GM12892 (cell line): ENCODE data around the gene SLC6A4.

ENCODE experiments used
- DNase-seq: peaks from one replicate; pipeline ENCODE4 v3.0.0; 2011; ENCODE audit not compliant: insufficient read length
- FAIRE-seq: peaks from 2 replicates; lab custom pipeline; 2011; peaks lifted over from hg19 to GRCh38; lab: Jason Lieb, UNC
- POLR2A ChIP-seq: IDR thresholded peaks from 2 replicates; pipeline ENCODE4 v1.6.1; 2011; ENCODE audit warnings: low read depth, low read length, control low read depth
- POLR2AphosphoS5 ChIP-seq: IDR thresholded peaks from 2 replicates; pipeline ENCODE4 v1.6.1; 2011; ENCODE audit warnings: low read depth, low read length, control low read depth
- TAF1 ChIP-seq: IDR thresholded peaks from 2 replicates; pipeline ENCODE4 v1.6.1; 2011; ENCODE audit warnings: low read depth, mild to moderate bottlenecking, control low read depth, low read length, borderline replicate concordance

The SLC6A4 gene

GRCh38 chr17:30188211-30188939 is 47.1 kb downstream of the SLC6A4 start:
- DNase-seq (no peak), FAIRE-seq (no peak)
- no peak for TF ChIP-seq POLR2A
- no peak for TF ChIP-seq TAF1
- no peak for TF ChIP-seq POLR2AphosphoS5

DNA sequence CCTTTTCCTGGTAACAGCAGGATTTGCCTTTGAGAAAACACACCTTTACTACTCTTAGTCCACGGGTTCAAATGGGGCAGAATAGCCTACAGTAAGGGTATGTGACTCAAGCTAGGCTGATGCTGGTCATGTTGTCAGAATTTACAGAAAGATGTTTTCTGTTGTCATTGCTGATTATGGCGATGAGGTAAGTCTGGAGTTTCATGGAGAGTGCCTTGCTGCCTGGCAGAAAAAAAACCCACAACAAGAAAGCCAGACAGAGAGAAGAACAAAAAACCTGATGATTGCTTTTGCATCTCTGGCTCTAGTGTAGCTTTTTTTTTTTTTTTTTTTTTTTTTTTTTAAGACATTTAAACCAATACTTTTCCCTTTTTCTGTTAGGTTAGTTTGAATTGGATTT is 47.9 kb downstream of the SLC6A4 start:
- DNase-seq = no peak
- TF ChIP-seq TAF1 = no peak
- no peak for TF ChIP-seq POLR2AphosphoS5
- no peak for TF ChIP-seq POLR2A
- FAIRE-seq = no peak

DNA sequence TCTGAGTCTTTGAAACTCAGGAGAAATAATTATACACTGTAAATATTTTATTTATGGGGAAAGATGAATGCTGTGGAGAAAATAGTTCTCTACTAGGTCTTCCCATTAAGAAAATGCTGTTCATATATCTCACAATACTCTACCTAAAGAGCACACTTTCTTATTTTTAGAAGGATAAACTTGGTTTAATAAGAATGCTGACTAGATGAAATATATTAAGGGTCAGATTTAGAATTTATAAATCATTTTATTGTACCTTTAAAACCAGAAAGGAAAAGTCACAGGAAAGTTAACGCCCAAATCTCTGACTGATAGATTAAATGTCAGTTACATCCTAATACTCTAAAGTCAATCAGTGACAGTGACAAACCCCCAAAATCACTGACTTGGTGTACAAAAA is 48.7 kb downstream of the SLC6A4 start:
- TF ChIP-seq POLR2A (no peak), TAF1 (no peak), POLR2AphosphoS5 (no peak)
- DNase-seq (no peak), FAIRE-seq (no peak)

GRCh38 chr17:30176855-30177254 is 58.6 kb downstream of the SLC6A4 start:
- TF ChIP-seq TAF1 (no peak), POLR2AphosphoS5 (no peak), POLR2A (no peak)

DNA sequence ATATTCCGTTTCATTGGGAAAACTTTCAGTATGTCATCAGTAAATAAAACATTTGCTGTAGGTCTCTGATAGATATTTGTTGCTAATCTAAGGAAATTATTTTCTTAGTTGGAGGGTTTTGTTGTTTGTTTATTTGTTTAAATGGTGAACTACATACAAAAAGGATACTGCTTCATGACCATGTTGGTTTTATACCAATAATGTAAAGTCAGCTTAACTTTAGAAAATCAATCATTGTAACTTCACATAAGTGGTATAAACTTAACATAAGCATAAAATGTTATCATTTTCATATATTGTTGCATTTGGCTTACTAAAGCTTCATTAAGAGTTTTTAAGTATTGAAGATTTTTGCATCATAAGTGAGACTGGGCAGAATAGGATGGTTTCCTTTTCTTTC is 60.9 kb downstream of the SLC6A4 start:
- TF ChIP-seq POLR2AphosphoS5 (no peak), TAF1 (no peak), POLR2A (no peak)

More at GRCh38 chr17:30176855-30177254, 58.6 kb downstream of the SLC6A4 start:
- no peak for DNase-seq
- no peak for FAIRE-seq

GRCh38 chr17:30173649-30174048 is 61.8 kb downstream of the SLC6A4 start:
- DNase-seq (peak; percentile 17), FAIRE-seq (no peak)
- TF ChIP-seq TAF1 (no peak), POLR2A (no peak), POLR2AphosphoS5 (no peak)

More for the DNA sequence above, 60.9 kb downstream of the SLC6A4 start:
- FAIRE-seq = no peak
- no peak for DNase-seq

DNA sequence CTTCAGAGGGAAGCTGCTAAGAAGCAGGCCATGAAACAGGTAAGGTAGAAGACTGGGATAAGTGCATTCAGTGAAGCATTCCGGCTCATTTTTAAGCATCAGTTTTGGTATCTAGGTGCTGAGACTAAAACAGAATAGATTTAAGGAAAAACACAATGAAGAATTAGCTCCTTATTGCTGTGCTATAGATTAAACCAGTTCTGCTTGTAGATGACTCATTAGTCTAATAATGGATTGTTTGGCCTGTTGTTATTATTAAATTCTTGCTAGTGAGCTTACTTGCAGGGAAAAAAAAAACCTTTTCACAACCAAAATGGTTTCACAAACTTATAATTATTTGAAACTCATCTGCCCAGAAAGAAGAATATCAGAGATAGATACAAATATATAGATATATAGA is 62.9 kb downstream of the SLC6A4 start:
- no peak for DNase-seq
- TF ChIP-seq POLR2A (no peak), POLR2AphosphoS5 (no peak), TAF1 (no peak)
- no peak for FAIRE-seq

DNA sequence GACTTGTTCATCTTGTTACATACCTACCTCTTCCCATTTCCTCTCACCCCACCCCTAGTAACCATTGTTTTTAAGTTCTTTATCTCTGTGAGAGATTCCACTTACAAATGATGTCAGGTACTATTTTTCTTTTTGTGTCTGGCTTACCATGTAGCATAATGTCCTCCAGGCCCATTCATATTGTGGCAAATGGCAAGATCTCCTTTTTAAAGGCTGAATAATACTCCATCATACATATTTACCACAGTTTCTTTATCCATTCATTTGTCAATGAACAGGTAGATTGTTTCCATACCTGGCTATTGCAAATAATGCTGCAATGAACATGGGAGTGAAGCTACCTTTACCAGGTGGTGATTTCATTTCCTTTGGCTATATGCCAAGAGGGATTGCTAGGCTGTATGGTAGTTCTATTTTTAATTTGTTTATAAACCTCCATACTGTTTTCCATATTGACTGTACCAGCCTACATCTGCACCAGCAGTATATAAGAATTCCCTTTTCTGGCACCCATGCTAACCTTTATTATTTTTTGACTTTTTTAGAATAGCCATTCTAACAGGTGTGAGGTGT is 65.0 kb downstream of the SLC6A4 start:
- no peak for FAIRE-seq
- DNase-seq = no peak
- TF ChIP-seq TAF1 = no peak
- TF ChIP-seq POLR2AphosphoS5 = no peak
- TF ChIP-seq POLR2A = no peak

- TF ChIP-seq POLR2A (no peak), TAF1 (no peak), POLR2AphosphoS5 (no peak)
- DNase-seq (no peak), FAIRE-seq (no peak)
These were observed 69.5 kb downstream of the SLC6A4 start for GRCh38 chr17:30165960-30166359.

DNA sequence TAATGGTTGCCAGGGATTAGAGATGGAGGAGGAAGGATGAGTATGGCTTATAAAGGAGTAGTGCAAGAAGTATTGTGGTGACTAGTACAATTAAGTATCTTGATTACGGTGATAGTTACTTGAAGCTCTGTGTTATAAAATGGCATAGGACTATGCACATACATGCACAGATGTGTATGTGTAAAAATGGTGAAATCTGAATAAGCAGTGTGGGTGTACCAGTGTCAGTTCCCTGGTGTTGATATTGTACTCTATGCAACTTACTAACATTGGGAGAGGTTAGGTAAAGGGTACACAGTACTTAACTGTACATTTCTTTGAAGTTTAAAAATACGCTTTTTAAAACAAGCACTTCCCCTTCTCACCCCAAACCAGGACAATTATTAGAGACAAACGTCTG is 70.3 kb downstream of the SLC6A4 start:
- DNase-seq = no peak
- no peak for TF ChIP-seq TAF1
- FAIRE-seq = no peak

DNA sequence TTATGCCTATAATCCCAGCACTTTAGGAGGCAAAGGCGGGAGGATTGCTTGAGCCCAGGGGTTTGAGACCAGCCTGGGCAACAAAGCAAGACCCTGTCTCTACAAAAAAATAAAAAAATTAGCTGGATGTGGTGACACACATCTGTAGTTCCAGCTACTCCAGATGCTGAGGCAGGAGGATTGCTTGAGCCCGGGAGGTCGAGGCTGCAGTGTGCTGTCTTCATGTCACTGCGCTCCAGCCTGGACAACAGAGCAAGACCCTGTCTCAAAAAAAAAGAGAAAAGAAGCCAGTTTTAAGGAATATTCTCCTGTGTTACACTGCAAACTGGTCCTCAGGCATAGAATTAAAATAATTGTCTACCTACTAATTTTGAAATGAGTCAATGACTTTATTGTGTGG is 71.0 kb downstream of the SLC6A4 start:
- FAIRE-seq (no peak), DNase-seq (no peak)

DNA sequence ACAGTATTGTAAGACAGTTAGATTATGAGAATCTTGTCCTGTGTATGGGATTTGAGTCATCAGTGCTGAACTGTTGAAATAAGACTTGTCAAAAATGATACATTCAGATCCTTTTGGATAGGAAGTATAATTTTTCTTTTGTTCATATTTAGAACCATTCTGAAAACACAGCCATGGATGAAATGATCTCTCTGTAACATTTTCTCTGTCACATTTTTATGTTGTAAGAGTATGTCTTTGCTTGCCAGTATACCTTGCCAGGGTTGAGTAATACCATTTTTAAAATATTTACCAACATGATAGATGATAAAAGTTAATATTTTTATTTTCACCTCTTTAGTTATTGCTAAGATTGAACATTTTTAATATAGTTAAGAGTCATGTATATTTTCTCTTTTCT is 73.9 kb downstream of the SLC6A4 start:
- FAIRE-seq = no peak

More for the DNA sequence above, 71.0 kb downstream of the SLC6A4 start:
- TF ChIP-seq POLR2AphosphoS5 (no peak), TAF1 (no peak), POLR2A (no peak)

More for the DNA sequence above, 73.9 kb downstream of the SLC6A4 start:
- no peak for TF ChIP-seq POLR2A
- TF ChIP-seq TAF1 = no peak
- no peak for TF ChIP-seq POLR2AphosphoS5
- DNase-seq = no peak
